ENCODE results near the gene SYNGR2. TPM values are rescaled to one million over a fixed set of nuclear protein-coding genes. Genes with fewer than 3 reads are reported as not detected.

The SYNGR2 gene
- polyA plus RNA-seq, 1 donor (not counting 4 experiments of a cell fraction or from before 2014, with no cell fraction given), result 103 TPM

GRCh38 chr17:78175643-78175981 lies 7.2 kb downstream of the SYNGR2 start:
- FAIRE-seq (no peak), DNase-seq (ENCODE audit: low read depth, low spot score) (no peak)
- no peak overlapping the region for H3K9ac ChIP-seq (ENCODE audit: control insufficient read depth, extremely low read depth, insufficient read depth, low read length)
- H3K36me3 ChIP-seq (ENCODE audit: control insufficient read depth in 2 of 2, extremely low read depth in 1 of 2, insufficient read depth in 2 of 2, low read length in 2 of 2), result peaks cover 16 to 32% of the 10 kb centered on the region in 2 experiments
- TF ChIP-seq EZH2 (IDR thresholded peaks at IDR 0.05; ENCODE audit: low read length) (no peak), CTCF (optimal IDR thresholded peaks at IDR 0.05 in 1 of 3, IDR thresholded peaks at IDR 0.05 in 1 of 3, conservative IDR thresholded peaks at IDR 0.05 in 1 of 3; ENCODE audit: extremely low read depth in 1 of 3, insufficient read depth in 2 of 3, low read length in 3 of 3) (no peak)
- no peak overlapping the region for H3K4me3 ChIP-seq (ENCODE audit: control insufficient read depth in 2 of 3, extremely low read depth in 1 of 3, insufficient read depth in 2 of 3, low read depth in 1 of 3, low read length in 3 of 3)
- H2AFZ ChIP-seq (ENCODE audit: control insufficient read depth, low read length), result no peak overlapping the region
- H3K9me1 ChIP-seq (ENCODE audit: control insufficient read depth, extremely low read depth, insufficient read depth, low read length), result no peaks in the 10 kb centered on the region
- no peaks in the 10 kb centered on the region for H3K79me2 ChIP-seq (ENCODE audit: control insufficient read depth, insufficient read depth, low read length)
- dilution Hi-C loops (cut with MboI; ENCODE audit: extremely low pct_ligation_motif_present, low sequenced_read_pairs), result no loop called here
- no peaks in the 10 kb centered on the region for H3K27me3 ChIP-seq (ENCODE audit: control insufficient read depth, extremely low read depth, insufficient read depth, low read length)
- no peak overlapping the region for H3K4me2 ChIP-seq (ENCODE audit: control insufficient read depth, extremely low read depth, insufficient read depth, low read depth, low read length)
- peaks cover 15% of the 10 kb centered on the region for H3K4me1 ChIP-seq (ENCODE audit: control insufficient read depth, extremely low read depth, insufficient read depth, low read length)
- H3K9me3 ChIP-seq (ENCODE audit: control insufficient read depth, low read depth, low read length), result no peaks in the 10 kb centered on the region
- H4K20me1 ChIP-seq (ENCODE audit: control insufficient read depth, extremely low read depth, insufficient read depth, low read length), result no peaks in the 10 kb centered on the region
- H3K27ac ChIP-seq (ENCODE audit: control insufficient read depth, insufficient read depth, low read length), result no peak overlapping the region

- no peak for FAIRE-seq
- TF ChIP-seq EZH2 (IDR thresholded peaks at IDR 0.05; ENCODE audit: low read length) (no peak), CTCF (optimal IDR thresholded peaks at IDR 0.05 in 1 of 3, IDR thresholded peaks at IDR 0.05 in 1 of 3, conservative IDR thresholded peaks at IDR 0.05 in 1 of 3; ENCODE audit: extremely low read depth in 1 of 3, insufficient read depth in 2 of 3, low read length in 3 of 3) (peak; percentile 91 to 99 (median 99))
- Histone ChIP-seq H3K27me3 (ENCODE audit: control insufficient read depth, extremely low read depth, insufficient read depth, low read length) (no peaks in the 10 kb centered on the region), H2AFZ (ENCODE audit: control insufficient read depth, low read length) (no peak overlapping the region), H3K9ac (ENCODE audit: control insufficient read depth, extremely low read depth, insufficient read depth, low read length) (no peak overlapping the region), H3K79me2 (ENCODE audit: control insufficient read depth, insufficient read depth, low read length) (no peaks in the 10 kb centered on the region), H3K4me3 (ENCODE audit: control insufficient read depth in 2 of 3, extremely low read depth in 1 of 3, insufficient read depth in 2 of 3, low read depth in 1 of 3, low read length in 3 of 3) (no peak overlapping the region), H3K4me2 (ENCODE audit: control insufficient read depth, extremely low read depth, insufficient read depth, low read depth, low read length) (no peak overlapping the region), H4K20me1 (ENCODE audit: control insufficient read depth, extremely low read depth, insufficient read depth, low read length) (no peaks in the 10 kb centered on the region), H3K36me3 (ENCODE audit: control insufficient read depth in 2 of 2, extremely low read depth in 1 of 2, insufficient read depth in 2 of 2, low read length in 2 of 2) (peaks cover 13 to 32% of the 10 kb centered on the region in 2 experiments), H3K4me1 (ENCODE audit: control insufficient read depth, extremely low read depth, insufficient read depth, low read length) (peaks cover 13% of the 10 kb centered on the region), H3K9me3 (ENCODE audit: control insufficient read depth, low read depth, low read length) (no peaks in the 10 kb centered on the region), H3K27ac (ENCODE audit: control insufficient read depth, insufficient read depth, low read length) (no peak overlapping the region), H3K9me1 (ENCODE audit: control insufficient read depth, extremely low read depth, insufficient read depth, low read length) (no peaks in the 10 kb centered on the region)
- dilution Hi-C loops (cut with MboI; ENCODE audit: extremely low pct_ligation_motif_present, low sequenced_read_pairs), result no loop called here
- no peak for DNase-seq (ENCODE audit: low read depth, low spot score)
These were observed 8.2 kb downstream of the SYNGR2 start for GRCh38 chr17:78176548-78177025.
